HG02870 (cell line): ENCODE measurements around the gene PIGC.

ENCODE experiments used
- ATAC-seq: cut with Tn5 transposase; IDR thresholded peaks from one replicate; pipeline ENCODE4 v1.9.1; 2021; ENCODE audit warnings: mild to moderate bottlenecking, moderate library complexity; ENCODE audit not compliant: unreplicated experiment

Gene PIGC

GRCh38 chr1:172443666-172444453, at the start of gene PIGC:
Gene PIGC (minus strand): TSS chr1:172444069. CDS start chr1:172442622, 1,447 bp downstream.
- peak; percentile 99 for ATAC-seq

GRCh38 chr1:172492421-172492820, 48.6 kb upstream of the PIGC start:
- no peak for ATAC-seq

- ATAC-seq, result no peak
Measured at GRCh38 chr1:172489847-172490246, 46.0 kb upstream of the PIGC start.

GRCh38 chr1:172488393-172488792, 44.5 kb upstream of the PIGC start:
- no peak for ATAC-seq

- no peak for ATAC-seq
Measured at GRCh38 chr1:172487550-172487949, 43.7 kb upstream of the PIGC start.

GRCh38 chr1:172486805-172487454, 43.1 kb upstream of the PIGC start:
- ATAC-seq, result no peak

- ATAC-seq, result no peak
Measured at GRCh38 chr1:172485626-172486025, 41.8 kb upstream of the PIGC start.

- no peak for ATAC-seq
Measured at GRCh38 chr1:172484252-172484651, 40.4 kb upstream of the PIGC start.

GRCh38 chr1:172483448-172483847, 39.6 kb upstream of the PIGC start:
- ATAC-seq, result no peak

- ATAC-seq, result no peak
Measured at GRCh38 chr1:172482044-172482443, 38.2 kb upstream of the PIGC start.

GRCh38 chr1:172480431-172480830, 36.6 kb upstream of the PIGC start:
- ATAC-seq, result no peak

GRCh38 chr1:172478485-172478884, 34.6 kb upstream of the PIGC start:
- no peak for ATAC-seq

GRCh38 chr1:172477741-172478140, 33.9 kb upstream of the PIGC start:
- no peak for ATAC-seq

- no peak for ATAC-seq
Measured at GRCh38 chr1:172477216-172477615, 33.3 kb upstream of the PIGC start.

GRCh38 chr1:172476218-172476811, 32.4 kb upstream of the PIGC start:
- ATAC-seq, result no peak

- no peak for ATAC-seq
Measured at GRCh38 chr1:172473842-172474241, 30.0 kb upstream of the PIGC start.

GRCh38 chr1:172473302-172473701, 29.4 kb upstream of the PIGC start:
- no peak for ATAC-seq

- ATAC-seq, result no peak
Measured at GRCh38 chr1:172472495-172472894, 28.6 kb upstream of the PIGC start.

- ATAC-seq, result no peak
Measured at GRCh38 chr1:172471666-172472065, 27.8 kb upstream of the PIGC start.

GRCh38 chr1:172470149-172470548, 26.3 kb upstream of the PIGC start:
- ATAC-seq, result no peak

- ATAC-seq, result no peak
Measured at GRCh38 chr1:172469717-172470116, 25.8 kb upstream of the PIGC start.

GRCh38 chr1:172468296-172468695, 24.4 kb upstream of the PIGC start:
- ATAC-seq, result no peak
